GM21576 (cell line): Measurements from ENCODE around the gene LBH.

Source experiments
- ATAC-seq: cut with Tn5 transposase; IDR thresholded peaks from one replicate; pipeline ENCODE4 v1.9.1; 2021; ENCODE audit warnings: mild to moderate bottlenecking, moderate library complexity; ENCODE audit not compliant: unreplicated experiment

The LBH gene

DNA sequence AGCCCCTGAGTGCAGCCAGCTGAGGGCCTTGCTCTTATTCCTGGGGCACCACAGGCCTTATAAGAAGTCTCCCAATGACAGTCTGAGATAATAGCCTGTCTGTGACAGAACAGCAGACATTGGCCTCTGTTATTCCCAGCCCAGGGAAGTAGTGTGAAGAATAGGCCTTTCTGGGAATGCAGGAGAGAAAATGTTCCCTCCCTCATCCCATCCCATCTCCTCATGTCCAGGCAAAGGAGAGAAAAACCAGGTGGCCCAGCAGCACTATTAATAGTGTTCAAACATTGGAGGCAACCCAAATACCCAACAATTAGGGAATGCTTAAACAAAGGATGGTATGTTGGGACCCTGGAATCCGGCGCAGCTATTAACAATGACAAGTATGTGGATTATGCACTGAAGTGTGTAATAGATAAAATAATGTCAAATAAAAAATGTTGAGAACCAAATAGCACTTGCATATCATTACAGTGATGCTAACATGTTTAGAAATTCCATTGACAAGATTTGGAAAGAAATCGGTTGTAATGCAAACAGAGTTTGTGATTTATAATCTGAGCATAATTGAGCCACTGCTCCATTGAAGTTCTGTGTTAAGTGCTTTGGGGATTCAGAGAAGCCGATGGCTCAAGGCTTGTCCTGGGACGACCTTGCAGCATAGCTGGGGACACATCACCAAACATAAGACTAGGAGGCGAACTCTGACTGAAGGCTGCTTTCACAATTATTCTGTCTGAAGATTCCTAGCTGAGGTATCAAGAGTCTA, 69.3 kb downstream of the LBH start:
- ATAC-seq, result no peak

GRCh38 chr2:30301551-30301950, 70.2 kb downstream of the LBH start:
- no peak for ATAC-seq

DNA sequence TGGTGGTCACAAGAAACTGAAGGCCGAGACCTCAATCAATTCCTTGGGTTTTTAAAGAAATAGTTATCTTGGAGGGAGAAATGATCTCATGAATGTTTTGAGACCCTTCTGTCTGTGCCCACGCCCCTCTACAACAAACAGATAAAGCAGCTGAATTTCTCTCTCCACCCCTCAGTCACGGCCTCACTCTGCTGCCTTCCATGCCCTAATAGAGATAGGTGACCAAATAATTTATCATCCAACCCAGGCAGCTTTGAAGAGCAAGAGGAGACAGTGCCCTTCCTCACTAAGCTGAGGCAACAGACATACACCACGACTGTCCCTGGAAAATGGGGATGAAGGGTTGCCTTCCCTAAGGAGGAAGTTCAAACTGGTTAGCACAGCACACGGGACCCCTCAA, 71.2 kb downstream of the LBH start:
- ATAC-seq, result no peak

DNA sequence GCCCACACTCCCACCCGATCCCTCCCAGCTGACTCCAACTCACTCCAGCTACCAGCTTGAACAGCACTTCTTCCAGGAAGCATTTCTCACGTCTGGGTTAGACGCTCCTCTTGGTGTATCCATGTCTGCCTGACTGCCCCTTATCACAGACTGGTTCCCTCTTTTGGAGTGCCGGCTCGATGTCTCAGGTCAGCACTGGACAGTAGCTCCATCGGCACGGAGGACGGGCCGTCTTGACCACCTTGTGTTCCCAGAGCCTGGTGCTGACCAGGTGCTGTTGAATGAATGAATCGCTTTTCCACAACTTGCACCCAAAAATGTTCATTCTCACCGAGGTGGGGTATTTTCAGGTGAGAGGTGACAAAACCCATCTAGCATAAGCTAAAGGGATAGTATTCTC, 71.8 kb downstream of the LBH start:
- ATAC-seq, result no peak

DNA sequence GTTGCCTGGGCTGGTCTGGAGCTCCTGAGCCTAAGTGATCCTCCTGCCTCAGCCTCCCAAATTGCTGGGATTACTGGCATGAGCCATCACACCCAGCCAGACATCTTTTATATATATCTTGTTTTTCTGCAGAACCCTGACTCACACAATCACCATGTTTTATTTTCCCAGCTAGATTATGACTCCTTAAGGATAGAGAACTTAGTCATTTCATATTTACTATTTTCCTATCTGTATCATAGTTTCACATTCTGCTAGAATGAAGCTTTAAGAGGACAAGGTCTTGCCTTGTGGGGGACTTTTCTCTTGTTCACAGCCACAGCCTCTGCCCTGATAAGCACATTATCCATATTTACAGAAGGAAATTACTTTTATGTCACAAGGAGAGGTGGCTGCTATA, 73.9 kb downstream of the LBH start:
- no peak for ATAC-seq

- ATAC-seq, result no peak
Measured at GRCh38 chr2:30306522-30306921, 75.2 kb downstream of the LBH start.

DNA sequence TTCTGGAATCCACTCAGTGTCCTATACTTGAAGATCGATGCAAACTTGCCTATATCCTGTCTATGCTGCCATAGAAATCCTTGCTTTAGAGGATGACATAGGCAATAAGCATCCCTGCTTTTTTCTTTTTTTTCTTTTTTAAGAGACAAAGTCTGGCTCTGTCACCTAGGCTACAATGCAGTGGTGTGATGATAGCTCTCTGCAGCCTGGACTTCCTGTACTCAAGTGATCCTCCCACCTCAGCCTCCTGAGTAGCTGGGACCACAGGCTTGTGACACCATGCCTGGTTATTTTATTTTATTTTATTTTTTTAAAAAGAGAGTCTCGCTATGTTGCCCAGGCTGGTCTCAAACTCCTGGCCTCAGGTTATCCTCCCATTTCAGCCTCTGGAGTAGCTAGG, 76.9 kb downstream of the LBH start:
- no peak for ATAC-seq
